ENCODE measurements around the gene GJC1. TPM values are rescaled to one million over a fixed set of nuclear protein-coding genes. Genes with fewer than 3 reads are reported as not detected.

The GJC1 gene
- total and polyA plus RNA-seq, 9 of the 15 experiments (the other 6 are each of a cell fraction or from before 2014, with no cell fraction given) = 0.04 to 1.4 (median 0.18) TPM; not detected in 1

DNA sequence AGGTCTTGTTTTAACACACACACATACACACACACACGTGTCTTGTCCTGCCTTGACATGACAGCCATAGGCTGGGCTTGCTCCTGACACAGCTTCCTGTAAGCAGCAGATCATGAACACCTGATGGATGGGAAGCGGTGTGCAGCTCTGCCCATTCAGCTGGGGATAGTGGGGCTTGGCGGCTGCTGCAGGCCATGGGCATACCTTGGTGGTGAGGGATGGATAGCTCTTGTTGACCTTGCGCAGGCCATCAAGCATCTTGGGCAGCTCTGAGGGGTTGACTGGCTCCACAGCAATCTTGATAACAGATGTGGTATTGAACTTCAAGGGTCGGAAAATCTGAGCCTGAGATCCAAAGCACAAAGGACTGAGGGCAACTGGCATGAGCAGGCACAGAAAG, 29.6 kb upstream of the GJC1 start (continued):
- TF ChIP-seq, protein P1, sequence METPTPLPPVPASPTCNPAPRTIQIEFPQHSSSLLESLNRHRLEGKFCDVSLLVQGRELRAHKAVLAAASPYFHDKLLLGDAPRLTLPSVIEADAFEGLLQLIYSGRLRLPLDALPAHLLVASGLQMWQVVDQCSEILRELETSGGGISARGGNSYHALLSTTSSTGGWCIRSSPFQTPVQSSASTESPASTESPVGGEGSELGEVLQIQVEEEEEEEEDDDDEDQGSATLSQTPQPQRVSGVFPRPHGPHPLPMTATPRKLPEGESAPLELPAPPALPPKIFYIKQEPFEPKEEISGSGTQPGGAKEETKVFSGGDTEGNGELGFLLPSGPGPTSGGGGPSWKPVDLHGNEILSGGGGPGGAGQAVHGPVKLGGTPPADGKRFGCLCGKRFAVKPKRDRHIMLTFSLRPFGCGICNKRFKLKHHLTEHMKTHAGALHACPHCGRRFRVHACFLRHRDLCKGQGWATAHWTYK (CRISPR knock-in tag; IDR thresholded peaks at IDR 0.05) = no peak
- TF ChIP-seq ZNF445 (CRISPR knock-in tag; IDR thresholded peaks at IDR 0.05; ENCODE audit: low read depth) (no peak), NFYB (IDR thresholded peaks at IDR 0.05; ENCODE audit: extremely low read depth, insufficient read length) (no peak), ZNF586 (CRISPR knock-in tag; conservative IDR thresholded peaks at IDR 0.05) (no peak), PTTG1 (tag; IDR thresholded peaks at IDR 0.05; ENCODE audit: low read depth) (no peak), BHLHE40 (IDR thresholded peaks at IDR 0.05; ENCODE audit: low read length) (no peak), HOXB6 (CRISPR knock-in tag; IDR thresholded peaks at IDR 0.05; ENCODE audit: borderline replicate concordance) (no peak)
- TF ChIP-seq, protein P2, sequence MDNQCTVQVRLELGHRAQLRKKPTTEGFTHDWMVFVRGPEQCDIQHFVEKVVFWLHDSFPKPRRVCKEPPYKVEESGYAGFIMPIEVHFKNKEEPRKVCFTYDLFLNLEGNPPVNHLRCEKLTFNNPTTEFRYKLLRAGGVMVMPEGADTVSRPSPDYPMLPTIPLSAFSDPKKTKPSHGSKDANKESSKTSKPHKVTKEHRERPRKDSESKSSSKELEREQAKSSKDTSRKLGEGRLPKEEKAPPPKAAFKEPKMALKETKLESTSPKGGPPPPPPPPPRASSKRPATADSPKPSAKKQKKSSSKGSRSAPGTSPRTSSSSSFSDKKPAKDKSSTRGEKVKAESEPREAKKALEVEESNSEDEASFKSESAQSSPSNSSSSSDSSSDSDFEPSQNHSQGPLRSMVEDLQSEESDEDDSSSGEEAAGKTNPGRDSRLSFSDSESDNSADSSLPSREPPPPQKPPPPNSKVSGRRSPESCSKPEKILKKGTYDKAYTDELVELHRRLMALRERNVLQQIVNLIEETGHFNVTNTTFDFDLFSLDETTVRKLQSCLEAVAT (IDR thresholded peaks at IDR 0.05) = no peak
- TF ChIP-seq, protein P3, sequence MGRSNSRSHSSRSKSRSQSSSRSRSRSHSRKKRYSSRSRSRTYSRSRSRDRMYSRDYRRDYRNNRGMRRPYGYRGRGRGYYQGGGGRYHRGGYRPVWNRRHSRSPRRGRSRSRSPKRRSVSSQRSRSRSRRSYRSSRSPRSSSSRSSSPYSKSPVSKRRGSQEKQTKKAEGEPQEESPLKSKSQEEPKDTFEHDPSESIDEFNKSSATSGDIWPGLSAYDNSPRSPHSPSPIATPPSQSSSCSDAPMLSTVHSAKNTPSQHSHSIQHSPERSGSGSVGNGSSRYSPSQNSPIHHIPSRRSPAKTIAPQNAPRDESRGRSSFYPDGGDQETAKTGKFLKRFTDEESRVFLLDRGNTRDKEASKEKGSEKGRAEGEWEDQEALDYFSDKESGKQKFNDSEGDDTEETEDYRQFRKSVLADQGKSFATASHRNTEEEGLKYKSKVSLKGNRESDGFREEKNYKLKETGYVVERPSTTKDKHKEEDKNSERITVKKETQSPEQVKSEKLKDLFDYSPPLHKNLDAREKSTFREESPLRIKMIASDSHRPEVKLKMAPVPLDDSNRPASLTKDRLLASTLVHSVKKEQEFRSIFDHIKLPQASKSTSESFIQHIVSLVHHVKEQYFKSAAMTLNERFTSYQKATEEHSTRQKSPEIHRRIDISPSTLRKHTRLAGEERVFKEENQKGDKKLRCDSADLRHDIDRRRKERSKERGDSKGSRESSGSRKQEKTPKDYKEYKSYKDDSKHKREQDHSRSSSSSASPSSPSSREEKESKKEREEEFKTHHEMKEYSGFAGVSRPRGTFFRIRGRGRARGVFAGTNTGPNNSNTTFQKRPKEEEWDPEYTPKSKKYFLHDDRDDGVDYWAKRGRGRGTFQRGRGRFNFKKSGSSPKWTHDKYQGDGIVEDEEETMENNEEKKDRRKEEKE (IDR thresholded peaks at IDR 0.05; ENCODE audit: borderline replicate concordance in 1 of 2, control insufficient read depth in 1 of 2, low read depth in 2 of 2, low read length in 1 of 2) = no peak
